Liver (tissue), 9 donors: ENCODE results near the gene RNPEP. TPM values are rescaled to one million over a fixed set of nuclear protein-coding genes. Genes with fewer than 3 reads are reported as not detected.
A peak's percentile ranks its signal among the peaks of the same experiment; 100 is the strongest.
"Not testable (repeated sequence)": the region's sequence is repeated elsewhere in the genome, so short reads cannot be mapped to it uniquely, and the experiment has no call there.

Experiments used
- DNase-seq: peaks from one replicate; pipeline ENCODE4 v3.0.0-alpha.2; 2017; ENCODE audit warnings: low spot score
- H3K27ac ChIP-seq, 2 donors: one replicate each; pipeline ENCODE4 v1.7.0; 2013; ENCODE audit warnings: inconsistent platforms in 2 of 2, low read length in 2 of 2, control low read depth in 1 of 2, low read depth in 1 of 2, mild to moderate bottlenecking in 1 of 2
- H3K27me3 ChIP-seq, 4 donors: one replicate each; pipeline versions ENCODE4 v1.6.1 to v1.7.0; 2013; ENCODE audit warnings: low read length in 3 of 4, inconsistent platforms in 1 of 4, mild to moderate bottlenecking in 1 of 4, moderate library complexity in 1 of 4; ENCODE audit not compliant: control insufficient read depth in 4 of 4, insufficient read depth in 4 of 4
- H3K36me3 ChIP-seq, 4 donors: one replicate each; pipeline versions ENCODE4 v1.6.1 to v1.7.0; 2013; ENCODE audit warnings: low read length in 3 of 4, mild to moderate bottlenecking in 3 of 4, low read depth in 1 of 4, moderate library complexity in 1 of 4; ENCODE audit not compliant: control insufficient read depth in 4 of 4, insufficient read depth in 3 of 4
- H3K4me1 ChIP-seq, 4 donors: one replicate each; pipeline versions ENCODE4 v1.6.1 to v1.7.0; 2013; ENCODE audit warnings: low read length in 3 of 4, mild to moderate bottlenecking in 3 of 4, moderate library complexity in 1 of 4; ENCODE audit not compliant: control insufficient read depth in 4 of 4, insufficient read depth in 4 of 4
- H3K4me3 ChIP-seq, 3 donors: one replicate each; pipeline versions ENCODE4 v1.6.1 to v1.7.0; 2013; ENCODE audit warnings: low read length in 3 of 3, control low read depth in 1 of 3, low read depth in 1 of 3, mild to moderate bottlenecking in 1 of 3
- H3K9ac ChIP-seq, 2 donors: one replicate each; pipeline ENCODE4 v1.7.0; 2013; ENCODE audit warnings: low read length in 2 of 2, mild to moderate bottlenecking in 2 of 2, moderate library complexity in 2 of 2, control low read depth in 1 of 2, low read depth in 1 of 2
- H3K9me3 ChIP-seq, 4 donors: one replicate each; pipeline versions ENCODE4 v1.6.1 to v1.7.0; 2013; ENCODE audit warnings: low read length in 3 of 4; ENCODE audit not compliant: control insufficient read depth in 4 of 4
- ATF3 ChIP-seq: IDR thresholded peaks from 2 replicates; pipeline ENCODE4 v1.6.1; 2016; ENCODE audit warnings: antibody characterized with exemption
- CTCF ChIP-seq: fragments of 150-350 bp; IDR thresholded peaks from 2 replicates; pipeline ENCODE4 v1.5.1; 2017; ENCODE audit warnings: improper control_type of control experiment, low read depth, low read length; ENCODE audit not compliant: missing input control
- EGR1 ChIP-seq, 2 donors: IDR thresholded peaks; 2 replicates each; pipeline ENCODE4 v1.6.1; 2016 to 2018; ENCODE audit warnings: antibody characterized with exemption in 2 of 2, low read depth in 2 of 2
- FOXA1 ChIP-seq: IDR thresholded peaks from 2 replicates; pipeline ENCODE4 v1.6.1; 2016; ENCODE audit warnings: antibody characterized with exemption
- FOXA2 ChIP-seq: IDR thresholded peaks from 2 replicates; pipeline ENCODE4 v1.6.1; 2016; ENCODE audit warnings: antibody characterized with exemption
- GABPA ChIP-seq, 2 donors: IDR thresholded peaks in 1 of 2; conservative IDR thresholded peaks in 1 of 2; 2 replicates each; pipeline ENCODE4 v1.6.1; 2016; ENCODE audit warnings: antibody characterized with exemption in 2 of 2, mild to moderate bottlenecking in 1 of 2, moderate library complexity in 1 of 2
- HNF4A ChIP-seq, 2 donors: conservative IDR thresholded peaks; 2 replicates each; pipeline ENCODE4 v1.6.1; 2016; ENCODE audit warnings: antibody characterized with exemption in 2 of 2, mild to moderate bottlenecking in 2 of 2
- HNF4G ChIP-seq: IDR thresholded peaks from 2 replicates; pipeline ENCODE4 v1.6.1; 2016; ENCODE audit warnings: antibody characterized with exemption
- JUND ChIP-seq, 2 donors: IDR thresholded peaks; 2 replicates each; pipeline ENCODE4 v1.6.1; 2016; ENCODE audit warnings: antibody characterized with exemption in 2 of 2
- NR2F2 ChIP-seq: IDR thresholded peaks from 2 replicates; pipeline ENCODE4 v1.6.1; 2016; ENCODE audit warnings: antibody characterized with exemption
- RAD21 ChIP-seq, 2 donors: IDR thresholded peaks; 2 replicates each; pipeline ENCODE4 v1.6.1; 2016; ENCODE audit warnings: antibody characterized with exemption in 2 of 2, mild to moderate bottlenecking in 2 of 2
- REST ChIP-seq: IDR thresholded peaks from 2 replicates; pipeline ENCODE4 v1.6.1; 2016; ENCODE audit warnings: antibody characterized with exemption, mild to moderate bottlenecking
- RXRA ChIP-seq, 2 donors: IDR thresholded peaks; 2 replicates each; pipeline ENCODE4 v1.6.1; 2017 to 2018; ENCODE audit warnings: antibody characterized with exemption in 2 of 2, mild to moderate bottlenecking in 1 of 2
- SP1 ChIP-seq: IDR thresholded peaks from 2 replicates; pipeline ENCODE4 v1.6.1; 2018; ENCODE audit warnings: antibody characterized with exemption, mild to moderate bottlenecking
- TAF1 ChIP-seq: conservative IDR thresholded peaks from 2 replicates; pipeline ENCODE4 v1.6.1; 2016; ENCODE audit warnings: antibody characterized with exemption, mild to moderate bottlenecking
- YY1 ChIP-seq: IDR thresholded peaks from 2 replicates; pipeline ENCODE4 v1.6.1; 2016; ENCODE audit warnings: antibody characterized with exemption, mild to moderate bottlenecking
- WGBS: extraction: QIAGEN DNeasy Blood & Tissue Kit; methylation state at CpG from one replicate; pipeline ENCODE4 v1.1.7; 2013; 5-methylcytosine and 5-hydroxymethylcytosine counted together
- polyA plus RNA-seq, 2 donors: library from polyadenylated mRNA; stranded (reverse) in 1 of 2; unstranded in 1 of 2; fragments of 200-250 nt in 1 of 2; fragments of >200 nt in 1 of 2; fragmentation: Nextera tagmentation in 1 of 2; extraction: Ambion mirVana in 1 of 2; gene quantifications; one replicate each; pipeline versions ENCODE4 v1.2.1 to v1.2.3, GENCODE V29; 2013 to 2015
- total RNA-seq, 2 donors: library from RNA; depleted of rRNA; stranded (reverse); fragments of >200 nt; gene quantifications; one replicate each; pipeline ENCODE4 v1.2.3, GENCODE V29; 2014
- TF ChIP-seq, protein P1 (sequence below): IDR thresholded peaks from 2 replicates; pipeline ENCODE4 v1.6.1; 2016; ENCODE audit warnings: antibody characterized with exemption
- TF ChIP-seq, protein P2 (sequence below): IDR thresholded peaks from 2 replicates; pipeline ENCODE4 v1.6.1; 2016; ENCODE audit warnings: antibody characterized with exemption
- donor health status: healthy.
- donor health status: healthy.
- donor health status: healthy.
- donor health status: healthy.
- donor health status: healthy.

The RNPEP gene
- total and polyA plus RNA-seq, 4 donors = 16.3 to 26.5 (median 21.0) TPM

- TF ChIP-seq YY1 (peak; percentile 39), REST (no peak), HNF4A (conservative IDR thresholded peaks at IDR 0.05) (peak; percentile 61 to 67), JUND (IDR thresholded peaks at IDR 0.05) (peak in 1 of 2 donors; percentile 19), NR2F2 (no peak)
Observed at GRCh38 chr1:202017749-202018467, 35.5 kb downstream of the RNPEP start (continued).

GRCh38 chr1:202018468-202019234 lies 36.2 kb downstream of the RNPEP start:
- Histone ChIP-seq H3K9ac (peak overlapping the region in 1 of 2 donors; percentile 24), H3K9me3 (no peaks in the 10 kb centered on the region), H3K36me3 (peaks cover 6 to 17% (median 14%) of the 10 kb centered on the region in 4 donors), H3K4me3 (peak overlapping the region in 1 of 3 donors; percentile 36), H3K27me3 (no peaks in the 10 kb centered on the region), H3K27ac (peak overlapping the region; percentile 85 to 89), H3K4me1 (peaks cover 16 to 54% (median 42%) of the 10 kb centered on the region in 4 donors)
- peak; percentile 77 to 85 for TF ChIP-seq JUND (IDR thresholded peaks at IDR 0.05)
- no peak for TF ChIP-seq NR2F2
- TF ChIP-seq GABPA (IDR thresholded peaks at IDR 0.05 in 1 of 2, conservative IDR thresholded peaks at IDR 0.05 in 1 of 2) = no peak
- TF ChIP-seq RAD21 (IDR thresholded peaks at IDR 0.05) = peak in 1 of 2 donors; percentile 48
- peak; percentile 51 to 74 for TF ChIP-seq HNF4A (conservative IDR thresholded peaks at IDR 0.05)
- TF ChIP-seq CTCF = no peak
- TF ChIP-seq EGR1 (IDR thresholded peaks at IDR 0.05; ENCODE audit: low read depth in 2 of 2) = no peak
- TF ChIP-seq, protein P1, sequence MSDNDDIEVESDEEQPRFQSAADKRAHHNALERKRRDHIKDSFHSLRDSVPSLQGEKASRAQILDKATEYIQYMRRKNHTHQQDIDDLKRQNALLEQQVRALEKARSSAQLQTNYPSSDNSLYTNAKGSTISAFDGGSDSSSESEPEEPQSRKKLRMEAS = peak; percentile 62
- no peak for TF ChIP-seq TAF1
- peak; percentile 62 for TF ChIP-seq YY1
- TF ChIP-seq SP1 = peak; percentile 91
- no peak for TF ChIP-seq HNF4G
- TF ChIP-seq, protein P2, sequence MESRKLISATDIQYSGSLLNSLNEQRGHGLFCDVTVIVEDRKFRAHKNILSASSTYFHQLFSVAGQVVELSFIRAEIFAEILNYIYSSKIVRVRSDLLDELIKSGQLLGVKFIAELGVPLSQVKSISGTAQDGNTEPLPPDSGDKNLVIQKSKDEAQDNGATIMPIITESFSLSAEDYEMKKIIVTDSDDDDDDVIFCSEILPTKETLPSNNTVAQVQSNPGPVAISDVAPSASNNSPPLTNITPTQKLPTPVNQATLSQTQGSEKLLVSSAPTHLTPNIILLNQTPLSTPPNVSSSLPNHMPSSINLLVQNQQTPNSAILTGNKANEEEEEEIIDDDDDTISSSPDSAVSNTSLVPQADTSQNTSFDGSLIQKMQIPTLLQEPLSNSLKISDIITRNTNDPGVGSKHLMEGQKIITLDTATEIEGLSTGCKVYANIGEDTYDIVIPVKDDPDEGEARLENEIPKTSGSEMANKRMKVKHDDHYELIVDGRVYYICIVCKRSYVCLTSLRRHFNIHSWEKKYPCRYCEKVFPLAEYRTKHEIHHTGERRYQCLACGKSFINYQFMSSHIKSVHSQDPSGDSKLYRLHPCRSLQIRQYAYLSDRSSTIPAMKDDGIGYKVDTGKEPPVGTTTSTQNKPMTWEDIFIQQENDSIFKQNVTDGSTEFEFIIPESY = peak; percentile 59
- TF ChIP-seq ATF3 = peak; percentile 66
- no peak for TF ChIP-seq REST
- peak; percentile 69 for TF ChIP-seq FOXA2
- TF ChIP-seq RXRA (IDR thresholded peaks at IDR 0.05) = peak; percentile 88 to 95
- TF ChIP-seq FOXA1 = peak; percentile 77
- 25% methylated on average over 19 of the region's 19 CpGs for WGBS
- peak; percentile 70 for DNase-seq

- DNase-seq, H3K4me3 ChIP-seq, H3K9ac ChIP-seq, H3K9me3 ChIP-seq, H3K27me3 ChIP-seq: not testable (repeated sequence)
- Histone ChIP-seq H3K36me3 (peaks cover 4 to 14% (median 9%) of the 10 kb centered on the region in 4 donors), H3K4me1 (peaks cover 16 to 50% (median 37%) of the 10 kb centered on the region in 4 donors), H3K27ac (peak overlapping the region; percentile 80 to 85)
- WGBS = 78% methylated on average over 8 of the region's 8 CpGs
Observed at GRCh38 chr1:202019235-202019558, 36.7 kb downstream of the RNPEP start.
